ENCODE measurements around the gene ALDH1L1. TPM values are rescaled to one million over a fixed set of nuclear protein-coding genes. Genes with fewer than 3 reads are reported as not detected.

Gene ALDH1L1
- total RNA-seq, 1 donor from 2014 or later, result 1.0 TPM

DNA sequence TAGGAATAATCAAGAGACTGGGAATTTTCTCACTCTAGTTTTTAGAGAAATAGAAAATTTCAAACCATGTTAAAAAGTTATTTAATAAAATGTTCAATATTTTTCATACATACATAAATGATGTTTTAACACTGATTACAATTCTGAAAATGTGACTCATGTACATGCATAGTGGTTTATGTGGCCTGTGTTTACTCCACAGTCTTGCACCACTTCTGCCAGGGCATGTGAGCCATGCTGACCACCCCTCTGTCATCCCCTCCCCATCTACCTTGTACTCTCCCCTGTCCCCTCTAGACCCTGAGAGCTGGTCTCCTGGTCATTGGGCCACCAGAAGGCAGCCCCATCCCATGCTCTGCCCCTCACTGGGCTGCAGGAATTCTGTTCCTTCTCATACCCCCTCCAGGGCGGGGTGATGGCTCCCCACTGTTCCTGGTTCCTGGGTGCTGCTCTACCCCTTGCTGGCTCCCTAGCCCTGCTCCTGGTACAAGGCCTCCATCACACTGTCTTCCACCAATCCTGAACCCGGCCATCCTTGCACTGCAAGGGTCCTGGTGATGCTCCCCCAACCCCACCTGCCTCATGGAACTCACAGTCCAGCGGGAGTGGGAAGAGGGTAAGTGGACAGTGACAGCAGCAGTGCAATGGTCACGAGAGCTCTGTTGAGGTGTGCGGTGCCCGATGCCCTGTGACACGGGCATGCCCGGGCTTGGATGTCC lies 72.3 kb downstream of the ALDH1L1 start:
- Mint-ChIP-seq H3K27me3 (ENCODE audit: low read depth) (no peaks in the 10 kb centered on the region), H3K27ac (no peak overlapping the region), H3K36me3 (no peaks in the 10 kb centered on the region), H3K9me3 (no peaks in the 10 kb centered on the region), H3K4me1 (no peaks in the 10 kb centered on the region), H3K4me3 (no peak overlapping the region)
- TF ChIP-seq, protein P1, sequence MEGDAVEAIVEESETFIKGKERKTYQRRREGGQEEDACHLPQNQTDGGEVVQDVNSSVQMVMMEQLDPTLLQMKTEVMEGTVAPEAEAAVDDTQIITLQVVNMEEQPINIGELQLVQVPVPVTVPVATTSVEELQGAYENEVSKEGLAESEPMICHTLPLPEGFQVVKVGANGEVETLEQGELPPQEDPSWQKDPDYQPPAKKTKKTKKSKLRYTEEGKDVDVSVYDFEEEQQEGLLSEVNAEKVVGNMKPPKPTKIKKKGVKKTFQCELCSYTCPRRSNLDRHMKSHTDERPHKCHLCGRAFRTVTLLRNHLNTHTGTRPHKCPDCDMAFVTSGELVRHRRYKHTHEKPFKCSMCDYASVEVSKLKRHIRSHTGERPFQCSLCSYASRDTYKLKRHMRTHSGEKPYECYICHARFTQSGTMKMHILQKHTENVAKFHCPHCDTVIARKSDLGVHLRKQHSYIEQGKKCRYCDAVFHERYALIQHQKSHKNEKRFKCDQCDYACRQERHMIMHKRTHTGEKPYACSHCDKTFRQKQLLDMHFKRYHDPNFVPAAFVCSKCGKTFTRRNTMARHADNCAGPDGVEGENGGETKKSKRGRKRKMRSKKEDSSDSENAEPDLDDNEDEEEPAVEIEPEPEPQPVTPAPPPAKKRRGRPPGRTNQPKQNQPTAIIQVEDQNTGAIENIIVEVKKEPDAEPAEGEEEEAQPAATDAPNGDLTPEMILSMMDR (IDR thresholded peaks at IDR 0.05; ENCODE audit: unreplicated experiment), result no peak
- peak in 1 of 2 experiments; percentile 34 for DNase-seq (ENCODE audit: low spot score in 2 of 2, unreplicated experiment in 2 of 2)

DNA sequence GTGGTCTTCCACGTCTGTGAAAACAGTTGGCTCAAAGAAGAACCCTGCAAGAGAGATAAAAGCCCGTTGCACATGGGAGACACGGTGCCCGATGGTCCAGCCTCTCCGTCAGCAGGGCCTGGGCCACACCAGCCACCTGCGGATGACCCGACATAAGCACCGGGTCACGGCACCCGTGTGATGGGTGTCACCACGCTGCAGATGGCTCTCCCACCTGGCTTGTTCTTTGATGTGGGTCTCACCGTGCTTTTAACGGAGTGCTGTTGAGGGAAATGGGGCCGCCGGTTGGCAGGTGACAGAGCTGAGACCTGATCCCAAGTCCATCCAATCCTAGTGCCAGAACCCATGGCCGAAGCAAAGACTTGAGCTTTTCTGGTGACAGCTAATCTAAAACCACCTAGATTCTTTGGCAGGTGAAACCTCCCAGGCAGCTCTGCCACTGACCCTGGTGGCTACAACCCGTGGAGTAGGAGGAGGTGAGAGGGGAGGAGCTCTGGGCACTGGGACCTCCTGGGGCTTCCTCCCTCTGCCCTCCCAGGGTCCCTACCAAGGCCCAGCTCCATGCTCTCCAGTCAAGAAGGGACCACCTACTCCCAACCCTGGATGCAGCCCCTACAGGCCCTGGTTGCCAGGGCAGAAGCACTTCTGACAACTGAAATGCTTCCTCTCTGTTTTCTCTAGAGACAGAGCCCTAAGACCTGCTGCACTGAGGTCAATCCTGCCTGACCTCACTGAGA lies 73.0 kb downstream of the ALDH1L1 start:
- peak in 1 of 2 experiments; percentile 29 for DNase-seq (ENCODE audit: low spot score in 2 of 2, unreplicated experiment in 2 of 2)
- no peak overlapping the region for H3K27ac Mint-ChIP-seq
- H3K4me3 Mint-ChIP-seq, result no peak overlapping the region
- H3K9me3 Mint-ChIP-seq, result no peaks in the 10 kb centered on the region
- H3K36me3 Mint-ChIP-seq, result no peaks in the 10 kb centered on the region
- no peaks in the 10 kb centered on the region for H3K27me3 Mint-ChIP-seq (ENCODE audit: low read depth)
- TF ChIP-seq, protein P1 (IDR thresholded peaks at IDR 0.05; ENCODE audit: unreplicated experiment), result no peak
- H3K4me1 Mint-ChIP-seq, result no peaks in the 10 kb centered on the region

DNA sequence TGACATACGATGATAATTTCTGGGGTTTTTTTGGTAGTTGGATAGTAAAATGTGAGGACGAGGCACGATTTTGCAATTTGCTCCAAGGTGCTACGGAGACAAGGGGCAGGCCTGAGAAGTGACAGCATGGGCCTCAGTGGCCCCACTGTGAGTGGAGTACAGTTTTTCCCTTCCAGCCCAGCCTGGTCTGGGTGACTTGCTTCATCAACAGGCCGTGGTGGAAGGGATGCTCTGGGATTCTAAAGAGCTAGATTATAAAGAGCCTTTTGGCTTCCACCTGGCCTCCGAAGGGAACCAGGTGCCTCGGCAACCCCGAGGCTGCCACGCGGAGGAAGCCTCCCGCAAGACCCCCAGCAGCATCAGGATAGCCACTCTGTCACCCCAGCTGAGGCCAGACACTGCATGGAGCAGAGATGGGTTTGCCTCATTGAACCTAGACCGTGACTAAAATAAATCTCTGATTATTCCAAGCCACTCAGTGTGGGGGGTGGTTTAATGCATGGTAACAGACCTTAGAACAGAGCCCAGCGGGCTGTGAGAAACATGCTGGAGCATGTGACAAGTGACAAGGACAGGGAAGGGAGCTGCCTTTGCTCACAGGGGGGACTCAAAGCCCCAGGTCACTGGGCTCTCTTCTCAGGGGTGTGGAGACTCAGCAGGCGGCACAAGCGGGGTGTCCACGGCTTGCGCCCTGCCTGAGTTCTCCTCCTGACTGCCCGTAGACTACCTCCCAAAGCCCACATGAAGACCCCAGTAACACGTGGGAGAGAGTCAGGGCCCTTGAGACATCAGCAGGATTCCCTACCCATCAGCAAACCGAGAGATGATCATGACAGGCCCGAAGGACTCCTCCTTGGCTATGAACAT lies 73.8 kb downstream of the ALDH1L1 start:
- no peak overlapping the region for H3K27ac Mint-ChIP-seq
- no peaks in the 10 kb centered on the region for H3K36me3 Mint-ChIP-seq
- H3K4me3 Mint-ChIP-seq, result no peak overlapping the region
- H3K27me3 Mint-ChIP-seq (ENCODE audit: low read depth), result no peaks in the 10 kb centered on the region
- no peaks in the 10 kb centered on the region for H3K4me1 Mint-ChIP-seq
- TF ChIP-seq, protein P1 (IDR thresholded peaks at IDR 0.05; ENCODE audit: unreplicated experiment), result no peak
- H3K9me3 Mint-ChIP-seq, result no peaks in the 10 kb centered on the region
- DNase-seq (ENCODE audit: low spot score in 2 of 2, unreplicated experiment in 2 of 2), result peak in 1 of 2 experiments; percentile 14

DNA sequence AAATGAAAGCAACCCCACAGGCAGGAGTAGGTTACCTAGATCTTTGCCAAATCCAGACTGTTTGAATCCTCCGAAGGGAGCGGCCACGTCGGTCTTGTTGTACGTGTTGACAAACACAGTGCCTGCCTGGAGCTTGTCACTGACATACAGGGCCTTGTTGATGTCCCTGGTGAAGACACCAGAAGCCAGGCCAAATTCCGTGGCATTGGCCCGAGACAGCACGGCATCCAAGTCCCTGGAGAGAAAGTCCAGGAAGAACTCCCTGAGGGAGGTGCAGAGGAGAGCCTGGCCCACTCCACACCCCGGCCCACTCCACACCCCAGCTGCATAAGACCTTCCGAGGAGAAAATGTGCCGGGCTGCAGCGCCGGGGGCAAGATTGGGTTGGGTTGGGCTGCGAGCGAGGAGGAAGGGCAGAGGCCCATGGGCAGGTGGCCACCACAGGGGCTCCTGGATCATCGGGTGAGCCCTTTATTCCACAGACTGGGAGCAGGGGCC lies 74.6 kb downstream of the ALDH1L1 start:
- H3K27ac Mint-ChIP-seq, result no peak overlapping the region
- DNase-seq (ENCODE audit: low spot score in 2 of 2, unreplicated experiment in 2 of 2), result peak in 1 of 2 experiments; percentile 26
- TF ChIP-seq, protein P1 (IDR thresholded peaks at IDR 0.05; ENCODE audit: unreplicated experiment), result no peak
- H3K4me1 Mint-ChIP-seq, result no peaks in the 10 kb centered on the region
- H3K36me3 Mint-ChIP-seq, result no peaks in the 10 kb centered on the region
- H3K4me3 Mint-ChIP-seq, result no peak overlapping the region
- no peaks in the 10 kb centered on the region for H3K9me3 Mint-ChIP-seq
- no peaks in the 10 kb centered on the region for H3K27me3 Mint-ChIP-seq (ENCODE audit: low read depth)
